ENCODE data around the gene SLC16A3.

The SLC16A3 gene

GRCh38 chr17:82266142-82266541, 37.3 kb downstream of the SLC16A3 start:
- TF ChIP-seq CTCF (IDR thresholded peaks at IDR 0.05; ENCODE audit: low read depth, low read length) = no peak
- H3K4me3 ChIP-seq (ENCODE audit: low read depth, low read length) = no peak overlapping the region

GRCh38 chr17:82267575-82268379, 38.9 kb downstream of the SLC16A3 start:
- peak overlapping the region; percentile 29; the same call in 1 of the 2 replicates for H3K4me3 ChIP-seq (ENCODE audit: low read depth, low read length)
- no peak for TF ChIP-seq CTCF (IDR thresholded peaks at IDR 0.05; ENCODE audit: low read depth, low read length)

GRCh38 chr17:82269138-82269881, 40.5 kb downstream of the SLC16A3 start:
- no peak overlapping the region for H3K4me3 ChIP-seq (ENCODE audit: low read depth, low read length)
- no peak for TF ChIP-seq CTCF (IDR thresholded peaks at IDR 0.05; ENCODE audit: low read depth, low read length)

GRCh38 chr17:82269882-82270500, 41.1 kb downstream of the SLC16A3 start:
- no peak for TF ChIP-seq CTCF (IDR thresholded peaks at IDR 0.05; ENCODE audit: low read depth, low read length)
- H3K4me3 ChIP-seq (ENCODE audit: low read depth, low read length) = no peak overlapping the region

GRCh38 chr17:82270651-82271050, 41.8 kb downstream of the SLC16A3 start:
- no peak for TF ChIP-seq CTCF (IDR thresholded peaks at IDR 0.05; ENCODE audit: low read depth, low read length)
- H3K4me3 ChIP-seq (ENCODE audit: low read depth, low read length) = no peak overlapping the region

- TF ChIP-seq CTCF (IDR thresholded peaks at IDR 0.05; ENCODE audit: low read depth, low read length) = no peak
- H3K4me3 ChIP-seq (ENCODE audit: low read depth, low read length) = peak overlapping the region; percentile 84; the same call in 1 of the 2 replicates
Measured at GRCh38 chr17:82271401-82271800, 42.6 kb downstream of the SLC16A3 start.
